DMS114 treated with DMSO at 0.1 percent for 48 hours (cell line): ENCODE data around the gene NXF2.
"Not testable (repeated sequence)": the region's sequence is repeated elsewhere in the genome, so short reads cannot be mapped to it uniquely, and the experiment has no call there.

Experiments
- DNase-seq: peaks from one replicate; lab custom pipeline; 2025; ENCODE audit not compliant: unreplicated experiment; lab: John Stamatoyannopoulos, UW

NXF2 gene, protein sequence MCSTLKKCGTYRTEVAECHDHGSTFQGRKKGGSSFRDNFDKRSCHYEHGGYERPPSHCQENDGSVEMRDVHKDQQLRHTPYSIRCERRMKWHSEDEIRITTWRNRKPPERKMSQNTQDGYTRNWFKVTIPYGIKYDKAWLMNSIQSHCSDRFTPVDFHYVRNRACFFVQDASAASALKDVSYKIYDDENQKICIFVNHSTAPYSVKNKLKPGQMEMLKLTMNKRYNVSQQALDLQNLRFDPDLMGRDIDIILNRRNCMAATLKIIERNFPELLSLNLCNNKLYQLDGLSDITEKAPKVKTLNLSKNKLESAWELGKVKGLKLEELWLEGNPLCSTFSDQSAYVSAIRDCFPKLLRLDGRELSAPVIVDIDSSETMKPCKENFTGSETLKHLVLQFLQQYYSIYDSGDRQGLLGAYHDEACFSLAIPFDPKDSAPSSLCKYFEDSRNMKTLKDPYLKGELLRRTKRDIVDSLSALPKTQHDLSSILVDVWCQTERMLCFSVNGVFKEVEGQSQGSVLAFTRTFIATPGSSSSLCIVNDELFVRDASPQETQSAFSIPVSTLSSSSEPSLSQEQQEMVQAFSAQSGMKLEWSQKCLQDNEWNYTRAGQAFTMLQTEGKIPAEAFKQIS

GRCh38 chrX:102246893-102247292 lies at the start of gene NXF2:
Gene NXF2 (plus strand): TSS chrX:102247167. CDS start chrX:102307079, 59,912 bp downstream.
- not testable (repeated sequence) for DNase-seq

DNA sequence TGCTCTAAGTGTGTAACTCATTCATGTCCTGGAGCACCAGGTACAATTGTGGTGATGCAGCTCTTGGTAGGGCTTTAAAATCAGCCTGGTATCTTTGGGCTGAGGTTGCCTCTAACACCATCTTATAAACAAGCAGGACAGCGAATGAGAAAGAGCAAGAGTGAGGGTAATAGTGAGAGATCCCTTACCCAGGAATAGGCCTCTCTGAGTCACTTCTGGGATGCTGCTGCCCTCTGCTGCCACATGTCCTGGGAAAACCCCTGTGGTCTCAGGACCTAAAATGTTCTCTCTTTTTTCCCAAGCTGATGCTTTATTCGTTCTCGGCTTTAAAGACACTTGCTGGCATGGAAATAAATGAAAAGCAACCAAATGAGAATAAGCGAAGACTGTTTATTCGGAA lies 39.0 kb upstream of the NXF2 start:
- DNase-seq: not testable (repeated sequence)

DNA sequence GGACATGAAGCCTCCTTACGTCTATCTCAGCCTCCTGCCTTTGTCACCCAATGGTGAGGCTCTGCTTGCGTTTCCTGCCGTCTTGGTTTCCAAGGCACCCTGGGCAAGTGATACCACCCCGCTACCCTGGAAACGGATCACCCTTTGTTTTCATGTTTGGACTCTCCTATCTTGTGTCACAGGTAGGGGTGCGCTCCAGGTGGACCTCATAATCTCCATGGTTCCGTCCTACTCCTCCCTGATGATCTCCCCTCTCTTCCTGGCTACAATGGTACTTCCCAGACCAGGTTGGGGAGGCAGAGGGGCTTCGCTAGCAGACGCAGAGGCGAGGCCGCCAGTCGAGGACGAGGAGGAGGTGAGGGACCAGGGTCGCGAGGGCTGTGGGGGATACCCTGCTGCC lies 32.0 kb upstream of the NXF2 start, which contains the start of gene TCP11X1:
Gene TCP11X1 (plus strand): TSS at position 316 of the 400 bp plus-strand sequence.
- DNase-seq: not testable (repeated sequence)

- not testable (repeated sequence) for DNase-seq
Observed at GRCh38 chrX:102216497-102216896, 30.5 kb upstream of the NXF2 start.

DNA sequence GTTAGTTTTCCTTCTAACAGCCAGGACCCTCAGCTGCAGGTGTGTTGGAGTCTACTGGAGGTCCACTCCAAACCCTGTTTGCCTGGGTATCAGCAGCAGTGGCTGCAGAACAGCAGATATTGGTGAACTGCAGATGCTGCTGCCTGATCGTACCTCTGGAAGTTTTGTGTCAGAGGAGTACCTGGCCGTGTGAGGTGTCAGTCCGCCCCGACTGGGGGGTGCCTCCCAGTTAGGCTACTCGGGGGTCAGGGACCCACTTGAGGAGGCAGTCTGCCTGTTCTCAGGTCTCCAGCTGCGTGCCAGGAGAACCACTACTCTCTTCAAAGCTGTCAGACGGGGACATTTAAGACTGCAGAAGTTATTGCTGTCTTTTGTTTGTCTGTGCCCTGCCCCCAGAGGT lies 11.3 kb upstream of the NXF2 start:
- DNase-seq: not testable (repeated sequence)

DNA sequence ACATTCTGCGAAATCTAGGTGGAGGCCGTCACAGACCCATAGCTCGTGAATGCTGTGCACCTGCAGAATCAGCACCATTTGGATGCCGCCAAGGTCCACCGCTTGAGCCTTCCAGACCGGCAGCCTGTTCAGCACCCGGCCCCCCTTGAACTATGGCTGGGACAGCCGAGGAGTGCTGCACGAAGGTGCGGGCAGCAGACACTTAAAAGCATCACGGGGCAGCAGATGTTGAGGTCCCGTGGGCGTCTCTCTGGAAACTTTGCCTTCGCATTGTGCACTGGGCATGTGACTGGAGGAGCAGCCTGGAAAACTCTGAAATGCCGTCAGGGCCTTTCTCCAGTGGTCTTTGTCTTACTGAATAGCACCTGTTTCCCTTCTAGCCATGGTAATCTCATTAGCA lies 6.7 kb upstream of the NXF2 start:
- DNase-seq: not testable (repeated sequence)

DNA sequence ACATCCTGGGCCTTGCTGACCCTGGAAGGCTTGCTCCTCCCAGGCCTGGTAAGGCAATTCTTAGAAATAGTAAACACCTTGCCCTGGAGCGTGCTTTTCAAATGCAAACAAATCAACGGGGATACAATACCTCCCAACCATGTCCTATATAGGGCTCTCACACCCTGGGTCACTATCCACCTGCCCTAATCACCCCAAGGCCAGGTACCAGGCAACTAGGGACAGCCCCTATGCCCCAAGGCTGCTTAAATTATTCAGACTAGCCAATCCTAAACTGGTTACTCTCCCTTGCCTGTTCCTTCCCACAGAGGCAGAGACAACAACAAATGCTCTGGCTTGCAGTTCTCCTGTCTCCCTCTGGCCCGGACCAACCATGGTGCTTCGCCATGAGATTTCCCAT lies 25.3 kb downstream of the NXF2 start:
- DNase-seq: not testable (repeated sequence)

DNA sequence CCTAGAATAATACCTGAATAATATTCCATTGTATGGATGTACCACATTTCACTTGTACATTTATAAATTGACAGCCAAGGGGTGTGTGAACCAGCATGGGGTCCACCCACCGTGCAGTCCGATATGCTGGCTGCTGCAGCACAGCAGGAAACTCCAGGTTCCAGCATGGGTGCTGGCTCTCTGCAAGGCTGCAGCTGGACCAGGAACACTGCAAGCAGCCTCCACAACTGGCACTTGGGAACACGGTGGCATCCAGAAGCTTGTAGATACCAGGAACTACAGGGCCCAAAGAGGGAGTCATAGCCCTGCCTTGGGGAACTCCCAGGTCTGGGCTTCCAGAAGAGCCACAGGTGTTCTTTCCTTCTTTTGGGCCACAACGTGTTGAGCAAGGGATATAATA lies 91.2 kb downstream of the NXF2 start:
- DNase-seq: no peak

- DNase-seq: no peak
Observed at GRCh38 chrX:102339312-102340298, 92.6 kb downstream of the NXF2 start.

GRCh38 chrX:102341867-102342266 lies 94.9 kb downstream of the NXF2 start:
- no peak for DNase-seq

- no peak for DNase-seq
Observed at GRCh38 chrX:102345916-102346315, 98.9 kb downstream of the NXF2 start.
